Kidney tubule cell (primary cell): Measurements from ENCODE around the gene SLC38A10.

Experiments used
- DNase-seq: peaks from one replicate; pipeline ENCODE4 v3.0.0-alpha.2; 2018; ENCODE audit warnings: low spot score

Gene SLC38A10

DNA sequence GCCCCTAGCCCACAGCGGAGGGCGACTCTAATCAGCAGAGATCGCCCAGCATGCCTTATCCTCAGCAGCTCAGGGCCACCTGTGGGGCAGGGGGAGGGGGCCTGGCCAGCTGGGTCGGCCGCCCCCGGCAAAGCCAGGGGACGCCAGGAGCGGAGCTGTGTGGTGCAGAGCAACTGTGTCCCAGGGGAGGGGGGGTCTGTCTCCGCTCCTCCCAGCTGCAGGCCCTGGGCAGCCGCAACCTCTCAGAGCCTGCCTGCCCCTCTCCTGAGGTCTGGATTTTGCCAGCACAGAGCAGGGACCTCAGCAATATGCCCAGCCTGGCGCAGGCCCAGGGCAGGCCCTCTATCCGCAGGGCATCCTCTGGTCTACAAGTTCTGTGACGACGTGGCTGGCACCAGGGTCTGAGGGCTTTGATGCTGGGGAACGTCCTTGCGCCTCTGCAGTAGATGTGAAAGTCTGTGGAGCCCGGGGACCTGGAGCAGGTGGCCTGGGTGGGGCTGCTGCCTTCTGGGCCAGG, 36.5 kb upstream of the SLC38A10 start:
- DNase-seq = no peak

DNA sequence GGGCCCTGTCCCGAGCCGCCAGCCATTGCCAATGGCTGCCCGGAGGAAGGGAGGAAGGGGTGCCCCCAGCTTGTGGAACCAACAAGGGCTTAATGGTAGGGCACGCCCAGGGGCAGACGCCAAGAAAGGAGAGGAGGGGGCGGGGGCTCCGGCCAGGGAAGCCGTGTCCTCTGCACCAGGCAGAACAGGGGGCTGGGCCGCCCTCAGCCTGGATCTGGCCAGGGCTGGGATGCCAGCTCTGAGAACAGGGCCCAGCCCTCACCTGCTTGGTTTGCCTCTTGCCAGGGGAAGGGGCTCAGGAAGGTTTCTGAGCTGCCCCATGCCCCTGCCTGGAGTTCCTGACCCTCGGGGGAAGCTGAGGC, 35.8 kb upstream of the SLC38A10 start:
- no peak for DNase-seq

DNA sequence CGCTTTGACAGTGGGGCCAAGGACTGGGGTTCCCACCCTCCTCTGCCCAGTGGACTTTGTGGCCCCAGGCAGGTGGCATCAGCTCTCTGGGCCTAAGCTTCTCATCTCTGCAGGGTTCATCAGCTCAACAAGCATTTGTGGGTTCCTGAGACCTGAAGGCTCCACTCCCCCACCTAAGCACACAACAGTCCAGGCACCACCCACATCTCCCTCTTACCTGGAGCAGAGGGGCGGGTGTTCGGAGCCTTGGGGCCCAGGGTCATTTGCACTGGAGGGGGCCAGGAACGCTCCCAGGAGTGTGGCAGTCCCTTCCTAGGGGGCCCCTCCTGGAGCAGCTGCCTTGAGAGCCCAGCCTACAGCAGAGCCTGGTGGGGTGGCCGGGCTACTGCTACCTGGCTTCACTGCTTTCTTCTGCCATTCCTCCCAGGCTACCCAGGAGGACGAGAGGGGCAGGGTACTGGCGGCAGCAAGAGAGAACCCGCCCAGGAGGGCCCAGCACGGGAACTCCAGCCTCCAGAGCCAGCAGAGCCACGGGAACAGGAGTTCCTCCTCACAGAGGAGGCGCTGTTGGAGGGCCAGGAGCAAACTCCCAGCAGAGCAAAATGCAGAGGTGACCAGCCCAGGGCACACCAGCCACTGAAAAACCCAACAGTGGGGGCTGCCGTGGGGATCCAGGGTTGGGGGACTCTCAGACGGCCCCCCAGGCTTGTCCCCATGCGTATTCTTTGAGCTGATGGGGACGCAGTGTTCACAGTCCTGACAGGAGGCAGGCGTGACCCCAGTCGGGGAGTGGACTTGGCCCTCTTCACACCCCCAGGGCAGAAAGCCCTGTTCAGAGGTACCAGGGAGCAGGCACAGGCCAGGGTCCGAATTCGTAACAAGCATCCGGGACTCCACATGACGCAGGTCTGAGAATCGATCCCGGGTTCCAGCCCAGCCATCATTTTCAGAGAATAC, 35.1 kb upstream of the SLC38A10 start:
- DNase-seq = peak; percentile 41

DNA sequence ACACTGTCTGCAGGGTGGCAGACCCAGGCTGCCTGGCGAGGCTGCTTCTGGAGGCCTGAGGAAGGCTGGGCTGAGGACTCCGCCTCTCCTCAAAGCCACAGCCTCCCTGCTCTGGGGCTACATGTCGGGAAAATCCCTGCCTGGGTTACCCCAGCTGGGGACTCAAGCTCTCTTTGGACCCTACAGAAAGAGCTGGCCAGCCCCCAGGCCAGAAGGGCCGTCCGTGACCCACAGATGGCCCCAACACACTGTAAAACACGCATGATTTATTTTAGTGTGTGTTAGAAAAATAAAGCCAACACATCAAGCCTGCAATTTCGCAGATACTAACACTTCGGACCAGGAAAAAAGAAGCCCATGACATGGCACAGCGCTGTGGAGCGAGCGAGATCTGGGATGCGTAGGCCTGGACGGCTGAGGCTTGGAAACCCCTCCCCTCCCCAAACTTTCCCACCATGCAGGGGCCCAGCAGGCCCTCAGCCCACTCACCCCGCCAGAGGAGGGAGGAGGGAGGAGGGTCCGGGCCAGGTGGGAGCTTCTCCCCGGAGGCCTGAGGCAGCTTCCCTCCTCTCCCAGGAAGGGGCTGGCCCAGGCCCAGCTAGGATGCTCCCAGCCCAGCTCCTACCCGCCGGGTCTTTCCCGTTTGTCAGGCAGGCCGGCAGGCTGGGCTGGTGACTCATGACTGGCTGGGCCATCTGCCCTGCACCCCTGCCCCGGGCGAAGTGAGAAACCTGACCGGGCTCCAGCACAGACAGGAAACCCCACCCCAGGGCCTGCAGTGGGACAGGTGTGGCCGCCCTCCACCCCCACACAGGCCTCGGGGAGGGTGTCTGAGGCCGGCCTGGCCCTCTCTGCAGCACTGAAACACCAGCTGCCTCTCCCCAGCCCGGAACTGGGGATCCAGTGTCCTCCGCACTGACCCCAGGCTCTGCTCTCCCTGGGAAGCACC, 34.1 kb upstream of the SLC38A10 start:
- DNase-seq = peak; percentile 97

DNA sequence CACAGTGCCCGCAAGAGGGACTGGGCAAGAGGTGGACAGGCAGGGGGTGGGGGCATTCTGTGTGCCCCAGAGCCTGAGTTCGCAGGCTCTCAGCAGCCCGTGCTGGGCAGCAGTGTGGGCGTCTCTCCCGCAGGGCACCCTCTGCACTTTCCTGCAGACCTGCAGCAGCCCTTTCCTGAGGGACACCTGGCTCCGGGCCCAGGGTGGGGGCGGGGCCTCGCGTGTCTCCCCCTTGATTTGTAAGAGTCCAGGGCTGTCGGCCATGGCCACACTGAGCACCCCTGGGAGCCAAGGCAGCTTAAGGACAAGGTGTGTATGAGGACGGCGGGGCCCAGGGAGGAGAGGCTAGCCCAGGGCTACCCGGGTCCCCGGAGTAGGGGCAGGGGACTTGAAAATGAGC, 33.4 kb upstream of the SLC38A10 start:
- peak; percentile 14 for DNase-seq

DNA sequence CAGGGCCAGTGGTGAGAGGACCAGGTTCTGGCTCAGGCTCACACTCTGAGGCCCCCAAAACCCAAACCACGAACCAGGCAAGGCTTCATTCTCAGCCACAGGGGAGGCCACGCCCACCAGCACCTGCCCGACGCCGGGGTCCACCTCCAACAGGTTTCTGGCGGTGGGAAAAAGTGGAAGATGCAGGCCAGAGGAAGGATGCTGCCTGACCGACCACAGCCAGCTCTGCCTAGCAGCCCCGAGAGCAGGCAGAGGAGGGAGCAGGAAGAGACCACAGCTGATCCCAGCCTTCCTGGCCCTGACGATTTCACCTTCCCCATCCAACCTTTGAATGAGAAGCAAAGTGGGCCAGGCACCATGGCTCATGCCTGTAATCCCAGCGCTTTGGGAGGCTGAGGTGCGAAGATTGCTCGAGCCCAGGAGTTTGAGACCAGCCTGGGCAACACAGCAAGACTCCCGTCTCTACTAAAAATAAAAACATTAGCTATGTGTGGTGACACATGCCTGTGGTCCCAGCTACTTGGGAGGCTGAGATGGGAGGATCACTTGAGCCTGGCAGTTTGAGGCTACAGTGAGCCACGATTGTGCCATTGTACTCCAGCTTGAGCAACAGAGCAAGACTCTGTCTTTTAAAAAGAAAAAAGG, 30.7 kb upstream of the SLC38A10 start:
- no peak for DNase-seq

DNA sequence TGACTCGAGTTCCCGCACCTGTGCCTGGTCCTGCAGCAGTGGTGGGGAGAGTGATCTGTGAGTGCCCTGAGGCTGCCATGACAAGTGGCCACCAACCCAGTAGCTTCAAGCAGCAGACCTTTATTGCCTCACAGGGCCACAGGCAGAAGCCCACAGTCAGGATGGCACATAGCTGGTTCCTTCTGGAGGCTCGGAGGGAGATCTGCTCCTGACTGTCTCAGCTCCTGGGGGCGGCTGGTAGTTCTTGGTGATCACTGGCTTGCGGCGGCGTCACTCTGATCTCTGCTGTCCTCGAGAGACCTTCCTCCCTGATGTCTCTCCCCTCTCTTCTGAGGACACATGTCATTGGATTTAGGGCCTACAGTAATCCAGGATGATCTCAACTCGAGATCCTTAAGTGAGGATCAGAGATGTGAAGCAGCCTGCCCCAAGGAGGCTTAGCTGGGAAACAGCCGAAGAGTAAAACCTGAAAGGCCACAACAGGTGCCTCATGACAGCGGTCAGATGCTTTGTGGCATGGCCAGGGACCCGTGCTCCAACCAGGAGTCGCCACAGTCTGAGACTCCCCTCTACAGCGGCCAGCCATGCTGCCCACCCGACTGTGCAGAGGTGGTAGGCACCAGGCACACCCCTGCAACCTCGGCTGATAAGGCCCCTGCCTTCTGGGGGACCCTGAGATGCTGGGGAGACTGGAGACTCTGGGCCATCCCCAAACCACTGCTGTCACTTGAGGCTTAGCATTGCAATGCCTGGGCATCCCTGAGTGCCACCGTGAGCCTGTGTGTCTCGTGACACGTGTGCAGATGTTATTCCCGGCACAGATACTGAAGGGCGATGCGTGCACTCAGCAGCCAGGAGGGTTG, 30.0 kb upstream of the SLC38A10 start:
- DNase-seq = no peak

DNA sequence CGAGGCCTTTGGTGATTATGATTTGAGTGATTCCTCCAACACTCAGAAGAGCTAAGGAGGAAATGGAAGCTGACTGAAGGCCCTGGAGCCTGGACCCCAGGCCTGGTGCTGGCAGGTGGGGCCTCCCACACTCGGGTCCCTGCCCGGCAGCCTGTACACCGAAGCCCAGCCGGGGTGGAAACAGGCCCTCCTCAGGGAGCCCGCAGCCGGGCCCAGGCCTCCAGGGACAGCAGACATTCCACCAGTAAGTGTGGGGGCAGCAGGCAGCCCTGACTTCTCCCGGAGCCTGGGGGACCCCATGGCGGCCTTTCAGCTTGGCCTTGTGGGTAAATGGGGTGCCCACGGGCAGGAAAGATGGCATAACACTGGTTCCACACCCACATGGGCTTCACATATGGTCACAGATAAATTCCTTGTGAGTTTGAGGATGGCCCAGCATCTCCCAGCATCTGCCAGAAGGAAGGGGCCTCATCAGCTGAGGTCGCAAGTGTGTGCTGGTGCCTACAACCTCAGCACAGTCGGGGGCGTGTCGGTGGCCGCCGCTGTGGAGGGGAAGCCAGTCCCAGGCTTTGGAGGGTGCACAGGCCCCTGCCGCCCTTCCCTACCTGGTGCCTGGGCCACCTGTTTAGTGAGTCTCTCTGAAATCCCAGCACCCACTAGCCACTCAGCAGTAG, 29.2 kb upstream of the SLC38A10 start:
- DNase-seq = no peak

DNA sequence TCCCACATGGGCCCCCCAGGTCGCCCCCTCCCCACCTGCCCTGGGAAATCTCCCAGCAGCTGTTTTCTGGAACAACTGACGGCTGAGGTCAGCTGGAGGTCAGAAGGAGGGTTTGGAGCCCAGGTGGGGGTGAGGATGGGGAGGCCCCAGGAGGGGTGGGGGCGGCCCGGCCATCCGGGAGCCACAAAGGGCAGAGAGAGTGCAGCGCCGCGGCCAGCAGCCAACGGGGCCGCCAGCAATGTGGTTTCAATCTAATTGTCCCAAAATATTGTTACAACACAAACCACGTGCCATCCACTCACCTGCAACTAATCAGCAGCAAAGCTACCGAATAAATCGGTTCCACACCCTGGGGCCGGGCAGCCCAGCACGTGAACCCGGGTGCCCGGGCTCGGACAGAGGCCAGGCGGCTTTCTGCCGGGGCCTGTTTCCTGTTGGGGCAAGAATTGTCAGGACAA, 28.3 kb upstream of the SLC38A10 start:
- no peak for DNase-seq

DNA sequence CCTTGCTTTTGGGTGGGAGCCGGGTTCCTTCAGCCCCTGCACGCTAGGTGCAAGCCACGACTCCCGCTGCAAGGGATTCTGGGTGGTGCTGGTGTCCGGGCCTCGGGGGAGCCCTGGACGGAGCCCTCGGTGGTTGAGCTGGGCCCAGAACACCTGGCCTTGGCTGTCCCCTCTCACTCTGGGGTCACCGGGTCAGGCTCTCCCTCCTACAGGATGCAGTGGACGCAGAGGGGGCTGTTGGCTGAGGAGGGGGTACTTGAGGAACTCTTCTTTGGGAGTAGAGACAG, 27.9 kb upstream of the SLC38A10 start:
- DNase-seq = no peak

DNA sequence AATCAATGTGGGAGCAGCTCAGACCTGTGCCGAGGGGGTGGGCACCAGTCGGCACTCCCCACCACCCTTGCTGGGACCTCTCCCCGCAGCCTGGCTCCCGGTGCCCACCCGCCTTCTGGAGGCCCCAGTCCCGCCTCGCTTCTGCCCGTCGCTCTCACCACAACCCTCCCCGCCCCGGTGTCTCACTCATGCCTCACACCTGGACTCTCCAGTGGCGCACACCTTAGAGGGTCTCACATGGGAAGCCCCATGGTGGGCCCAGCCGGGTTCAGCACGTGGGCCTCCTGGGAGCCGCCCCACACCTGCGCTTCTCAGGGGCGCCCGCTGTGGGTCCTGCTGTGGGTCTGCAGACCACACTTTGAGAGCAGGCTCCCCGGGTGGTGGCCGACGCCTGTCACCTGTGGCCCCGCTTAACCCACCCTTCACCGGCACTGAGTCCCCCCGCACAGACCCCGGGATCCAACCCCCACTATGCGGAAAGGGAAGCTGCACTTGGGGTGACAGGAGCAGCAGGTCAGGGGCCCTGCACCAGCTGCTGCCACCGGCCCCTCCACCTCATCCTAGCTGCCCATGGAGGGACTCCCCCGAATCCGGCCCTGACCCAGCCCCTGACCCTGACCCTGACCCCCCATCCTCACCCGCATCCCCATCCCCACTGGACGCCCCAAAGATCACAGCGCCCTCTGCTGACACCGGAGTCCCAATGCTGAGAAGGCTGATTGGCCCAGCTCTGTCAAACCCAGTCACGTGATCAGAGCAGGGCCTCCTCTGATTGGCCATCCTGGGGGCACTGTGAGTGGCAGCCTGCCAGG, 27.4 kb upstream of the SLC38A10 start:
- DNase-seq = no peak

DNA sequence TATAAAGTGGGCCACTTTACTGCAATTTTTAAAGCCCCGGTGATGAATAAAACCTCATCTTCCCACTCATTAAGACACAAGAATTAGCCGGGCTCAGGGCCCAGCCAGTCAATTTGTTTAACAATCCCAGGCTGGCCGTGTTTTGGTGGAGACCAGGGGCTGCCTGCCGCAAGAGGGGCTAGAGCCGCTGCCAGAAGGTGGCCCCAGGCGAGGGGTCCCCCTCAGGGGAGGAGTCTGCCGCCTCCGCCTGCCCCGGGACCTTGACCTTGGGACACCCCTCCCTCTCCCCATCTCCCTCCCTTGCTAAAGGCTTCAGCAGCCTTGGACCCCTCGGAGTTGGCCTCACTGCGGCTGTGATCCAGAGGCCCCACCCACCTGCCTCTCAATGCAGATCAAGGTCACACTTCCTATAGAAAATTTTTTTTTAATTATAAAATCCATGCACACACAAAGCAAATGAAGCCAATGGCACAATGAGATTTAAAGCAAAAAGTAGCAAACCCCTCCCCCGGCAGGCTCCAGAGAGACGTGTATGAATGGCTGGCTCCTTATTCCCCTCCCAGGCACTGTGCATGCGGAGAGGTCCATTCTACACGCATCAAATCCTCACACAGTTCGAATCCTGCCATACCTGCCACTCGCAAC, 23.0 kb upstream of the SLC38A10 start:
- no peak for DNase-seq

DNA sequence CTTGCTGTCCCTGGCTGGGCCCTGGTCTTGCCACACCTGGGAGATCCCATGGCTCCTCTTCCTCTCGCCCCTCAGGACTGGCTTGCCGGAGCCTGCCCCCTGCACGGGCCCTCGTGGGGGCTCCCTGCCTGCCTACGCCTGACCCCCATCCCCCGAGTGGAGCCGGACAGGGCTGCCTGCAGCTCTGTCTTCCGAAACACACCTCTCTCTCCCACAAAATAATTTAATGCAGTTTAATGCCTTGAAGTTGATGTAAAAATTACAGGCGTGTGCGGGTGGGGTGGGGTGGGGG, 22.4 kb upstream of the SLC38A10 start:
- DNase-seq = no peak

DNA sequence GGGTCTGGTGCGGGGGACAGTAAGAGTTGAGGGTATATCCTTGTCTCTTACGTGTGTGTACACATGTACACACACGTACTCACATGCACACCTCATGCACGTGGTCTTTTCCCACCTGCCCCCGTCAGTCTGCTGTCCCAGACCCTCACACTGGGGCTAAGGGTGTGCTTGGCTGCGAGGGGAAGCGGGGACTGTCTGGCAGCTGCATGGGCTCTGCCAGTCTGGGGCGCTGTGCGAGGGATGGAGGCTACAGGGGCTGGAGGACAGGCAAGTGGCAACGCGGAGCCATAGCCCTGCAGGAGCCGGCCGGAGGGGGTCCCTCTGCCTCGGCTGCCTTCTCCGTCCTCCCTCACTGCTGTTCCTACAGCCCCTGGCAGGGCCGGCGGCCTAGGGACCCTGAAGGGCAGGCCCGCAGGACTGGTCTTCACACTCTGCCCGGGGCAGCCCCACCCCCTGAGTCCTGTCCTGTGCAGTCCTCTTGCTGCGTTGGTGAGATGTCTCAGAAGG, 20.8 kb upstream of the SLC38A10 start:
- no peak for DNase-seq

DNA sequence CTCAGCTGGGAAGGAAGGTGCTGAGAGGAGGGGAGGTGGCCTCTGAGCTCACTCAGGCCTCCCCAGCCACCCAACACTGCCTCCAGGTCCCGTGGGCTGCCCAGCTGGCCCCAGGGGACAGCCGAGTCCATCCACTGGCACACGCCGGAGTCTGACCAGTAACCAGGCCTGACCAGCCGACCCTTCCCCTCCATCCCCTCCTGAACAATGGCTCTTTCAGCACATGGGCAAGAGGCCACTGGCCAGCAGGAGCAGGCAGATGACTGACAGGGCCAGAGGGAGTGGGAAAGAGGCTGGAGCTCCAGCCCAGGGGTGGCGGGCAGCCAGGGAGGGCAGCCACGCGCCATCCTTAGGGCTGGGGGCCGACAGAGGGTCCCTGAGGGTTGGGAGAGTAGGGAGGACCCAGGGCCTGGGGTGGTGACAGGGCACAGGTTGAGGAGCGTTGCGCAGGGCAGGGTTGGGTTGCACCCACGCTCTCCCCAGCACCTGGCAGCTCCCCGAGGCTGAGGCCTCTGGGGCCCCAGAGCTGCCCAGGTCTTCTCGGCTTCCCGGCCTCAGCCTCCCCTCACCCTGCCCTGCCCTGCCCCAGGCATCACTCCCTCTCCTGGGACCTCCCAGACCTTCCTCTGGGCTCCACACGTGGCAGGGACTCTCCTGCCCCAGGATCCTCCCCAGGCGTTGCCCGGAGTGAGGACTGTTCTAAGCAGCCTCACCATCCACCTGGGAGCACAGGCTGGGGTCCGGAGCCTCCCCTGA, 20.2 kb upstream of the SLC38A10 start:
- DNase-seq = no peak

DNA sequence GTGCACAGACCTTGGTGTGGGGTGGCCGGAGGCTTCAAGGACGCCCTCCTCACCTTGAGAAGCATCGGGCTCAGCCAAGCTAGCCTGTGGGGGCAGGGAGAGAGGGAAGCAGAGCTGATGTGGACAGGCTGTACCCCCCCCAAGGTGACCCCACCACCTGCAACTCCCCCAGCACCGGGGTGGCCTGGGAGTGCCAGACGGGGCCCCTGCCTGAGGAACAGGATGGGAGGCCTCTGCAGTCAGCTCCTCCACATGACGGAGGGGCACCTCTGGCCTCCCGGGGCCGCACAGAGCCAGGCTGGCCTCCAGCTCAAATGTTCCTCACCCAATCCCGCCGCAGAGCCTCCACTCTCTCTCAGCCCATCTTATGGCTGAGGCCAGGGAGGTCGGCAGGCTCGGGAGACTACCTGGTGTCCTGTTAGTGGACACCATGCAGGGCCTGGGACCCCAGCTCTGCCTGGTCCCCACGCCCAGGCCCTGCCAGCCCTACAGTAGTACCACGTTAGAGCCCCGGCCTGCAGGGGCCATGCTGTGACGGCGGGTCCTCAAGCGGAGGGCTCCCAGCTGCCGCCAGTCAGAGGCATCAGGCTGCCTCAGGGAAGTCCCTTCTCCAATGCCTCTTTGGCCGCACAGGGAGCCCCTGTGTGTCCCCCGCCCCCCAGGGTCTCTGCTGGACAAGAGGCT, 19.4 kb upstream of the SLC38A10 start:
- no peak for DNase-seq

DNA sequence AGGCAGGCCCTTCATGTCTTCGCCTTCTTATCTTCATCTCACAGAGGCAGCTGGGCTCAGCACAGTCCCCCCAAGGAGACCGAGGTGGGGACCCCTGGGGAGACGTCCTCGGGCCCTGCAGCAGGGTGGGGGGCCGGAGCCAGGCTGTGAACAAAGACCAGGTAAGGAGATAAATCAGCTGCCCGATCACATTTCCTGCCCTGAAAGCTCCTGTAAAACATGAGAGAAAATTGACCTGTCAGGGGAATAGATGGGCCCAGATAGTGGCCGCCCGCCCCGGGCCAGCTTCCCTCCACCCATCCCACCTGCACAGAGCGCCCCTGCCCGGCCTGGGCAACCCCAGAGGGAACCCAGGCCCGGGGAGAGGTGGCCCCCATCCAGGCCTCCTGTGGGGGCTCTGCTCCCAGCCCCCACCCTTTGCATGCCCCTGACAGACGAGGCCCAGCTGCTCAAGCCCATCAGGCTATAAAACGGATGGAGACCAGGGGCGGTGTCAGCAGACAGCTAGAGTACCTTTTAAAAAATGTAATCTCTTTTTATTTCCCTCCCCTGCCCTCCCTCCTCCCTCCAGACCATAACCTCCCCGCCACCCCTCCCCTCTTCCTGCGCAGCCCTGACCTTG, 18.8 kb upstream of the SLC38A10 start:
- no peak for DNase-seq
